Heart right ventricle (tissue), 16 donors: Measurements from ENCODE around the gene RBP3. TPM values are rescaled to one million over a fixed set of nuclear protein-coding genes. Genes with fewer than 3 reads are reported as not detected.

Experiments used
- ATAC-seq, 8 donors: fragments of 200-7000 bp; cut with Tn5 transposase; one replicate each; pipeline ENCODE4 v1.9.1; 2020; ENCODE audit warnings: mild to moderate bottlenecking in 8 of 8, moderate library complexity in 8 of 8, moderate number of reproducible peaks in 1 of 8
- DNase-seq, 2 donors: peaks; one replicate each; pipeline ENCODE4 v3.0.0-alpha.2; 2020
- H3K27ac ChIP-seq, 10 donors: fragments of 200-600 bp; sonication (generic) in 2 of 10; one replicate each; pipeline versions ENCODE4 v1.5.0 to v1.8.0; 2020 to 2022; ENCODE audit warnings: mild to moderate bottlenecking in 3 of 10
- H3K27me3 ChIP-seq, 7 donors: fragments of 200-600 bp; one replicate each; pipeline ENCODE4 v1.8.0; 2021 to 2022; ENCODE audit warnings: mild to moderate bottlenecking in 2 of 7
- H3K36me3 ChIP-seq, 9 donors: fragments of 200-600 bp; sonication (generic) in 1 of 9; one replicate each; pipeline versions ENCODE4 v1.5.0 to v1.8.0; 2020 to 2022; ENCODE audit warnings: mild to moderate bottlenecking in 2 of 9
- H3K4me1 ChIP-seq, 9 donors: fragments of 200-600 bp; sonication (generic) in 1 of 9; one replicate each; pipeline versions ENCODE4 v1.5.0 to v1.8.0; 2020 to 2022; ENCODE audit warnings: mild to moderate bottlenecking in 4 of 9
- H3K4me3 ChIP-seq, 10 donors: fragments of 200-600 bp; sonication (generic) in 2 of 10; one replicate each; pipeline versions ENCODE4 v1.5.0 to v1.8.0; 2020 to 2022; ENCODE audit warnings: mild to moderate bottlenecking in 7 of 10, moderate library complexity in 2 of 10
- H3K9me3 ChIP-seq, 11 donors: fragments of 200-600 bp in 10 of 11; sonication (generic) in 2 of 11; one replicate each; pipeline versions ENCODE4 v1.5.0 to v1.8.0; 2013 to 2022; ENCODE audit warnings: mild to moderate bottlenecking in 2 of 11, control low read depth in 1 of 11, moderate library complexity in 1 of 11
- CTCF ChIP-seq, 9 donors: fragments of 200-600 bp; sonication (generic) in 2 of 9; IDR thresholded peaks; one replicate each; pipeline versions ENCODE4 v1.5.0 to v1.8.0; 2021 to 2022; ENCODE audit warnings: antibody characterized with exemption in 9 of 9, mild to moderate bottlenecking in 5 of 9, moderate library complexity in 1 of 9
- WGBS, 2 donors: extraction: QIAGEN DNeasy Blood & Tissue Kit; methylation state at CpG; one replicate each; pipeline ENCODE4 v1.1.7; 2013; ENCODE audit warnings: inconsistent platforms in 1 of 2; 5-methylcytosine and 5-hydroxymethylcytosine counted together
- intact Hi-C, 10 donors: fragments of 100-400 bp; cut with DNase I; formaldehyde crosslinking; loops; one replicate each; pipeline versions ENCODE4 v1.11.1 to v1.14.2; 2022
- polyA plus RNA-seq, 2 donors: library from polyadenylated mRNA; stranded (reverse); fragments of 200-250 nt; gene quantifications; one replicate each; pipeline ENCODE4 v1.2.3, GENCODE V29; 2013
- total RNA-seq, 10 donors: library from RNA; stranded (reverse); fragmentation: NEBNext Ultra II Directional in 3 of 10; extraction: Animal tissue kit (Norgen Biotek cat#: 25700) in 3 of 10; gene quantifications; one replicate each; pipeline versions ENCODE4 v1.2.1 to v1.2.4, GENCODE V29; 2021 to 2023
- donor health status: Arrhythmogenic right ventricular cardiomyopathy.
- donor health status: ischemic (EF 13 %, LVEDD 7.1; RV severe dilation, severe dysfunction).
- donor health status: healthy with polysubstance abuse.
- donor health status: DM: no; HTN: yes; CAD: no.
- donor health status: DM: no; HTN: no; CAD: no.
- donor health status: ischemic (EF 25% LVEDD 6.9; RV normal size, moderate dysfunction).
- donor health status: ischemic (EF 25% LVEDD 5.7; RV mildly dilated, moderate dysfunction).
- donor health status: healthy.
- donor health status: DM: yes; HTN: yes; CAD: no.
- donor health status: Ischemic cardiomyopathy.
- donor health status: ischemic (EF 35%, LVEDD 5.7; RV mildly dilated, moderate dysfunction).
- donor health status: nonischemic (EF 11% LVEDD 7.7; RV severe dilation, severe dysfunction).
- donor health status: DM: yes; HTN: yes; CAD: no.
- donor health status: PGD.
- donor health status: ischemic (EF 29% LVEDD 5.4; RV normal size, mild dysfunction).
- donor health status: nonischemic (EF 23%, LVEDD 6.1; RV moderate dilation, normal function).

The RBP3 gene
- total and polyA plus RNA-seq, 12 donors = not detected

DNA sequence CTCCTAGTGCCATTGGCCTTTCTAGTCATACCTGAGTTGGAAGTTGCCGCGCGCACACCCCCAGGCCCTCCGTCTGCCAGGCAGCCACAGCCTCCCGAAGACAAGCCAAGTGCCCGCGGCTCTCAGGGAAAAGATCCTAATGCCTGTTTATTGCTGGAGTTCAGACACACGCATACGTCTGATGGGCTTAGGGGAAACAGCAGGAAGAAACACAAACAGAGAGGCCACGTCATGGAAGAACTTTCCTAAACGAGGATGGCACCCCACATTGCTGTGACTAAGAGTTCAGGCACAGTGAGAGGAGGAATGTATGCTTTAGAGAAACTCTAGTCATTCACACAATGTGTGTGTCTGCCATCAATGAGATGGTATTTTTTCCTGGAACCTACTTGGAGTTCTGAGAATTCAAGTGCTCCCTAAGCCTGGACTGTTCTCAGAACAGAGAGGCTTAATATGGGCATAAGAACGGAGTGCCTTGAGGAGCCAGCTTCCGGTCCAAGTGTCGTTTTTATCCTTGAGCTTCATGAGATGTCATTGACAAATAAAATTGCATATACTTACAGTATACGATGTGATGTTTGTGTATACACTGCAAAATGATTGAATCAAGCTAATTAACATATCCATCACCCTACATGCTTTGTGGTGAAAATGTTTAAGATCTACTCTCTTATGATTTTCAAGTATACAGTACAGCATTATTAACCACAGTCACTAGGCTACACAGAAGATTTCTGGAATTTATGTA lies 11.6 kb upstream of the RBP3 start:
- Histone ChIP-seq H3K4me1 (no peaks in the 10 kb centered on the region), H3K27me3 (peaks cover 0 to 6% (median 4%) of the 10 kb centered on the region in 7 donors), H3K9me3 (no peaks in the 10 kb centered on the region), H3K4me3 (no peak overlapping the region), H3K27ac (no peak overlapping the region), H3K36me3 (no peaks in the 10 kb centered on the region)
- intact Hi-C loops = no loop called here
- TF ChIP-seq CTCF (IDR thresholded peaks at IDR 0.05) = no peak
- ATAC-seq (no peak), DNase-seq (no peak)
- WGBS, 2 donors = 78 to 83% methylated on average over 15 of the region's 15 CpGs

- H3K36me3 ChIP-seq = no peaks in the 10 kb centered on the region
- no peak for DNase-seq
- H3K4me3 ChIP-seq = no peak overlapping the region
- no peak overlapping the region for H3K27ac ChIP-seq
- H3K4me1 ChIP-seq = no peaks in the 10 kb centered on the region
- 54 to 79% methylated on average over 4 of the region's 4 CpGs for WGBS, 2 donors
- intact Hi-C loops = no loop called here
- ATAC-seq = no peak
- no peak for TF ChIP-seq CTCF (IDR thresholded peaks at IDR 0.05)
- peaks cover 0 to 8% (median 4%) of the 10 kb centered on the region in 7 donors for H3K27me3 ChIP-seq
- H3K9me3 ChIP-seq = no peaks in the 10 kb centered on the region
Measured at GRCh38 chr10:47337310-47337709, 10.9 kb upstream of the RBP3 start.

- Histone ChIP-seq H3K4me3 (no peak overlapping the region), H3K4me1 (no peaks in the 10 kb centered on the region), H3K27ac (no peak overlapping the region), H3K9me3 (no peaks in the 10 kb centered on the region), H3K36me3 (no peaks in the 10 kb centered on the region), H3K27me3 (peaks cover 0 to 18% (median 0%) of the 10 kb centered on the region in 7 donors)
- DNase-seq (no peak), ATAC-seq (peak in 1 of 8 donors; percentile 22)
- intact Hi-C loops = no loop called here
- no peak for TF ChIP-seq CTCF (IDR thresholded peaks at IDR 0.05)
- WGBS, 2 donors = 83 to 89% methylated on average over 8 of the region's 8 CpGs
Measured at GRCh38 chr10:47339186-47339735, 8.9 kb upstream of the RBP3 start.

DNA sequence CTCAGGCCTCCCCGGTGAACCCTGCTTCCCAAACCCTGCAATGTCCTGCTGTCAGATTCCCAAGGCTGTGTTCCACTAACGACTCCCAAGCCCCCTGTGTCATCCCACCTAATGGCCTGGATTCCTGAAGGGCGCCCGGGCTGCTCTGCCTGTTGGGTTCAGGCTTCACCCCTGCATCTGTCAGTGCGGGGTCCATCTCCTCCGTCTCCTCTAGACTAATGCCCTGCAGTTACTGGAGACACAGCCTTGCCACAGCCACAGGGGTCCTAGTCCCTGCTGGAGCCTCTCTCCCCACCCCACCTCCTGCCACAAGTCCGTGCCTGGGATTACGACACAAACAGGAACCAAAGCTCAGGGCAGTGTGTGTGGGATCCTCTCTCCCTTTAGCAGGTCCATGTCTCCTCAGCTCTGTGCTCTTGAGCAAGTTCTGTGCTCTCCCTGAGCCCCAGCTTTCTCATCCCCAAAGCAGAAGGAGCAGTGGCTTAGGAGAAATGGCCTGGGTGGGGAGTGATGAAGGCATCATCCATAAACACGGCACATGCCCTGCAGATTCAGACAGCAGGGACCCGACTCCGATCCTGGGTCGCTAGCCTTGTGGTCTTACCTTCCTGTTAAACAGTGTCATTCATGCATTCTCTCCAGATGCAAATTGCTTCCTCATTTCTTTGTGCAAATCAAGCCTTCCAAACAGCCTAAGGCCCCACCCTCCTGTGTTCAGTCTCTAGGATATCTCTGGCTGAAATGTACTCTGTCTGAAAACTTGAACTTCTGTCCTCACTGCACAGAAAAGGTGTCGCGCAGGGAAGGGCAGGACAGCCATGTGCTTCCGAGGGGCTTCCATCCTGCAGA lies 8.2 kb upstream of the RBP3 start:
- no peak for TF ChIP-seq CTCF (IDR thresholded peaks at IDR 0.05)
- Histone ChIP-seq H3K27me3 (peaks cover 0 to 18% (median 0%) of the 10 kb centered on the region in 7 donors), H3K9me3 (no peaks in the 10 kb centered on the region), H3K36me3 (no peaks in the 10 kb centered on the region), H3K4me3 (no peak overlapping the region), H3K27ac (no peak overlapping the region), H3K4me1 (no peaks in the 10 kb centered on the region)
- intact Hi-C loops = loop anchor here in 1 of 10 donors (1.0 kb wide), 1 partner anchor 316 kb away; no protein-coding TSS in a partner anchor
- ATAC-seq (peak in 1 of 8 donors; percentile 38), DNase-seq (no peak)
- WGBS, 2 donors = 72 to 79% methylated on average over 15 of the region's 15 CpGs
